SH-SY5Y (cell line): ENCODE results near the gene FSD1.

Experiments
- GATA2 ChIP-seq: IDR thresholded peaks from 2 replicates; pipeline ENCODE4 v1.6.1; 2011; ENCODE audit warnings: mild to moderate bottlenecking, low read depth, low read length
- GATA3 ChIP-seq: IDR thresholded peaks from 2 replicates; pipeline ENCODE4 v1.6.1; 2011; ENCODE audit warnings: low read depth, mild to moderate bottlenecking, low read length, moderate library complexity

DNA sequence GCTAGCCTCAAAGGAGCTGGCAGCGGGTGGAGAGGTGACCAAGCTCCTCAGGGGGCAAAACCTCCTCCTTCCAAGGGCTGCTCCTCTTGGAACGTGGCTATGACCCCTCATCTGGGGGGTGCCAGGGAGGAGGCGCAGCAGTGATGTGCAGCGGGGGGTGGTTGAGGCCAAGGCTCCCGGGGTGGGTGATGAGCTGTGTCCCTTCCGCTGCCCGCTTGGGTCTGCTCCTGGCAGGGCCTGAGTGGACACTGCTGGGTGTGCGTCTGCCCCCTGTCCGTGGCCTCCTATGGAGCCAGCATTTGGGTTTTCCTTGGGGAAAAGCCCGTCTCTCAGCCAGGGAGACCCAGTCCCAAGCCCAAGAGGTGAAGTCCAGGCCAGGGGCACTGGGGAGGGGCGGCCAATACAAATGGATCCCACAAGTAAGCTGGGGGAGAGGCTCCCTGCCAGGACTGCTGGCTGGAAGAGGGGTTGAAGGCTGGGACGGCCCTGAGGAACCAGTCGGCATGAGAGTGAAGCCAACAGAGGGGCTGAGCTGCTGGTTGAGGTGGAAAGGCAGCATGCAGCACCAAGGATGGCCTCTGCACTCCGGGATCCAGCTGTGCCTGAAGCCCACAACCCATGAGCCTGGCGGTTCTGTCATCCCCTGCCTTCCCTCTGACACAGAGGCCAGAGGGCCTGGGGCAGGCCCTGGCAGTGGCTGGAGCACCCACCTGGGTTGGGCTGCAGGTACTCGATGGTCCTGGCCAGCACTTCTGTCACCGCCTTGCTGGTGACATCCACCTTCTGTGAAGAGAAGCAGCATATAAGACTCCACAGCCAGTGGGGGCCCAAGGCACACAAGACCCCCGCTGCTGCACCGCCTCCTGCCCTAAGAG is 61.6 kb downstream of the FSD1 start:
- TF ChIP-seq GATA2: no peak
- TF ChIP-seq GATA3: no peak
